SH-SY5Y (cell line): ENCODE measurements around the gene SLC51B.

Source experiments
- GATA2 ChIP-seq: IDR thresholded peaks from 2 replicates; pipeline ENCODE4 v1.6.1; 2011; ENCODE audit warnings: mild to moderate bottlenecking, low read depth, low read length
- GATA3 ChIP-seq: IDR thresholded peaks from 2 replicates; pipeline ENCODE4 v1.6.1; 2011; ENCODE audit warnings: low read depth, mild to moderate bottlenecking, low read length, moderate library complexity

The SLC51B gene

GRCh38 chr15:65033659-65034269, 11.4 kb upstream of the SLC51B start:
- TF ChIP-seq GATA2: no peak

DNA sequence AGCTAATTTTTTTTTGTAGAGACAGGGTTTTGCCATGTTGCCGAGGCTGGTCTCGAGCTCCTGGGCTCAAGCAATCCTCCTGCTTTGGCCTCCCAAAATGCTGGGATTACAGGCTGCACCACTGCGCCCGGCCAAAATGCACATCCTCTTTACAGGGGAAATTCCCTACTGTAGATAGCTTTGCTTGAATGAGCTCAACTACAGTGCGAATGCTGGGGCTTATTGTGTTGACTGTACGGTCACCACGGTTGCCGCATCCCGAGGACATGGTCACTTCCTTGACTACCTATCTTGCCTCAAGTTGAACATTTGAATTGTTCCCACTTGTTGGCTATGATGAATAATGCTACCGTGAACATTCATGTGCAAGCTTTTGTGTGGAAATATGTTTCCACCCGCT, 10.5 kb upstream of the SLC51B start:
- no peak for TF ChIP-seq GATA3
- TF ChIP-seq GATA2: no peak

DNA sequence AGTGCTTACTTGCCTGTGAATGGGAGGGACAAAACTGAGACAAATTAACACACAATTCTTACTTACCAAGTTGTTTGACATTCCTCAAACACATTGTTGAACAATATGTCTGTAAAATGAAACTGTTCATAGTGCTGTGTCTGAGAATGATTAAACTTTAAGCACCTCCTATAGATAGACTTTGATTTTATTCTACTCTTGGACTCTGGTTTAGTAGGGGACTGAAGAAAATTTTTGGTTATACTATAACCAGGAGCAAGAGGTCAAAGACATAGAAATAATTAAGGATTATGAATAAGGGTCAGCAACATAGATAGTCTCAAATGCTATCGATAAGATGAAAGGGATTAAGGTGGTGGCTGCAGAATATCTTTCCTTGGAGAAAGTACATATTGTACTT, 7.9 kb upstream of the SLC51B start:
- TF ChIP-seq GATA2: no peak
- no peak for TF ChIP-seq GATA3

- no peak for TF ChIP-seq GATA2
Observed at GRCh38 chr15:65038428-65038827, 6.8 kb upstream of the SLC51B start.

DNA sequence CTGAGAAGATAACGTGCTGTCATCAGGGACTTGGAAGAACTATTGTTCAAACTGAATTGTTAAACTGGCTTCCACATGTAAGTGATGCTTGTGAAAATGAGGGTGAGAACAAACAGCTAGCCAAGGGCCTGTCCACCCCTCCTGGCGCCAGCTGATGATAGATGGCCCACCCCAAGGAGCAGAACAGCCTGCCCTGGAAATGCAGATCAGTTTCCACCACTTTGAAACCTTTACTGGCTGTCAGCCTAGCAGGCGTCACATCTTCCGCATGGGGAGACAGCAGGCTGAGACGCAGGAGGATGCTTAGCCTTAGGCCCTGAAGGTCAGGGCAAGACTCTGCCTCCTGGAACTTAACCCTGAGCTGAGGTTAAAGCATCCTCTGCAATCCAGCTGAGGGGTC, 6.4 kb upstream of the SLC51B start:
- TF ChIP-seq GATA3: no peak
- no peak for TF ChIP-seq GATA2

GRCh38 chr15:65040461-65040860, 4.7 kb upstream of the SLC51B start:
- TF ChIP-seq GATA2 (no peak), GATA3 (no peak)

GRCh38 chr15:65041787-65042186, 3.4 kb upstream of the SLC51B start:
- no peak for TF ChIP-seq GATA3
- no peak for TF ChIP-seq GATA2

GRCh38 chr15:65042776-65043327, 2.3 kb upstream of the SLC51B start:
- no peak for TF ChIP-seq GATA3
- TF ChIP-seq GATA2: no peak

DNA sequence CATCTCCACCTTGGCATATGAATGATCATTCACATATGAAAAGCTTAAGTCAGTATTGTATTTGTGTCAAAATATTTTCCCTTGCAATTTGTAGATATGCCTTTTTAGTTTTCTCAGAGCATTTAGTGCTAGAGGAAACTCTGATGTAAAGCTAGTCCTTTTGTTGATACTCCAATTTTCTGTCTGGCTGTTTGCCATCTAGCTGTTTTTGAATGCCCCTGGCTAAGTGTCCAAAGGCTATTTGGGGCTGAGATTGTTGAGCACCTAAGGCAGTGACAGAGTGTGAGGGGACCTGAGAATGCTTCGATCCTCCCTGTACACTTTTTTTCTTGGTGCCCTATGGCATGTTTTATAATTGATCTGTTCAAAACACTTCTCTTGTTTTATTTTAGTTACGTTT, 3.1 kb downstream of the SLC51B start:
- TF ChIP-seq GATA3: no peak
- TF ChIP-seq GATA2: no peak

GRCh38 chr15:65049418-65049840, 4.2 kb downstream of the SLC51B start:
- no peak for TF ChIP-seq GATA3
- TF ChIP-seq GATA2: no peak

GRCh38 chr15:65050270-65050669, 5.1 kb downstream of the SLC51B start:
- TF ChIP-seq GATA2 (no peak), GATA3 (no peak)

DNA sequence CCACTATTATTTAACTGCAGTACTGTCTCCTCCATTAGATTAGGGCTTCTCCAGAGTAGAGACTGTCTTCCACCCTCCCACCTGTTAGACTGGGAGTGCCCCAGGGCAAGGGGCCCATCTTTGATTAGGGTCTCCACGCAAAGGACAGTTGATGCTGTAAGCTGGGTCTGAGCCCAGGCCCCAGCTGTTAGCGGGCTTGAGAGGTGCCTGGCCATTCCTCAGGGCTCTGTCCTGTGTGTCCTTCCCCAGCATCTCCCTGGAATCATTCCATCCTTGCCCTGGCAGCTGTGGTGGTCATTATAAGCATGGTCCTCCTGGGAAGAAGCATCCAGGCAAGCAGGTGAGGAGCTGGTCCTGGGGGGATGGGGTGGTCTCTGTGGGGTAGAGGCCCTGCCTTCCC, 6.1 kb downstream of the SLC51B start:
- TF ChIP-seq GATA2: no peak
- no peak for TF ChIP-seq GATA3

DNA sequence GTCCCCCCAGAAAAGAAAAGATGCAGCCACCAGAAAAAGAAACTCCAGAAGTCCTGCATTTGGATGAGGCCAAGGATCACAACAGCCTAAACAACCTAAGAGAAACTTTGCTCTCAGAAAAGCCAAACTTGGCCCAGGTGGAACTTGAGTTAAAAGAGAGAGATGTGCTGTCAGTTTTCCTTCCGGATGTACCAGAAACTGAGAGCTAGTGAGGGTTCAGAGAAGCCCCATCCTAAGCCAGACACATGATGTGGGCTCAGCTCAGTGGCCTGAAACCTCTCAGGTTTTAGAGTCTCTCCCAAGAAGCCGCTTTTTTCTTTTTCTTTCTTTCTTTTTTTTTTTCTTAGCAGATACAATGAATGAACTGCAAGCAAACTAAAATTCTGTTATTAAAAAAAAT, 7.8 kb downstream of the SLC51B start:
- TF ChIP-seq GATA2: no peak
- no peak for TF ChIP-seq GATA3

DNA sequence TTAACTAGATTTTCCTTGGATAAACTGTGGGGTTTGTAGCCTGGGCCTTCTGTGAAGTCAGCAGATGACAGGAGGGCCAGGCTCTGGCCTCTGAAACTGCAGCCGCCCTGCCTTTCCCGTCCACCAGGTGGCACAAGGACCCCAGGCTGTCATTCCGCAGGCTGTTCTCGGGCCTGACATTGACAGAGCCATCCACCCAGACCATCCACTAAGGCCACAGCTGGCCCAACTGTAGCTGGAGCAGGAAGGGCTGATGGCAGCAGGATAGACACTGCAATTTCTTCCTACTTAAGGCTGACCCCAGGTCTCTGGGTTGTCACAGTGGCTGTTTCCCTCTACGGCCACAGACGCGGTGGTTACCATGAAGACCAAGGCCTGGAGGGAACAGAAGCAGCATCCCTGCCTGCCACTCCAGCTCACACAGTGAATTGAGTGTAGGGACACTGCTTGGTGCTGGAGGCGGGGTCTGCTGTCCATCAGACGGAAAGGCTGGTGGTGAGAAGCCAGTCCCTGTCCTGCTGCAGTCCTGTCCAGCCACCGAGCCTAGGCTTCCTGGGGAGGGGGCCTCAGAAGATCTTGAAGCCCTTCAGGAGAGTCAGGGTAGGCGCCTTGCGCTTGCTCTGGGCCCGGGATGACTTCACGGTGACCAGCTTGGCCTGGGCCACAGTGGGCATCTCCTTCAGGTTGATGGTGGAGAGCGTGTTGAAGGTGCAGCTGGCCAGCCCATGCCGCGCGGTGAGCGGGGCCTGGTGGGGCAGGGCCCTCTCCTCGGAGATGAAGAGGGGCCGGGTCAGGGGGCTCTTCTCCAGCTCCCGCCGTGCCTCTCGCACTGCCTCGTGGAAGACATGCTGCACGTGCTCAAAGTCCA, 9.4 kb downstream of the SLC51B start:
- TF ChIP-seq GATA2: no peak

GRCh38 chr15:65055201-65055870, 10.1 kb downstream of the SLC51B start:
- TF ChIP-seq GATA2: no peak
- no peak for TF ChIP-seq GATA3
